Measurements from ENCODE around the gene KIR3DL1. TPM values are rescaled to one million over a fixed set of nuclear protein-coding genes. Genes with fewer than 3 reads are reported as not detected.
"Not testable (repeated sequence)": the region's sequence is repeated elsewhere in the genome, so short reads cannot be mapped to it uniquely, and the experiment has no call there.

The KIR3DL1 gene
- total RNA-seq, 2 donors from 2014 or later, result 0.18 to 0.23 TPM

- Mint-ChIP-seq H3K27ac (no peak within 1 kb of the TSS), H3K36me3 (peaks cover 0 to 6% of the 10 kb centered on the region in 2 donors), H3K9me3 (peaks cover 4 to 25% of the 10 kb centered on the region in 2 donors)
- DNase-seq (ENCODE audit: low spot score in 2 of 2) (no peak), ATAC-seq (no peak)
These were observed 12.9 kb upstream of the KIR3DL1 start, which contains the start of gene KIR2DL4 for GRCh38 chr19:54803410-54803809. KIR2DL4 (plus strand) TSS chr19:54803610; CDS start chr19:54803652, 42 bp downstream.

GRCh38 chr19:54804101-54804500 lies 12.2 kb upstream of the KIR3DL1 start:
- H3K9me3 Mint-ChIP-seq, result peaks cover 4 to 25% of the 10 kb centered on the region in 2 donors
- no peak for DNase-seq (ENCODE audit: low spot score in 2 of 2)
- no peak for ATAC-seq
- no peak overlapping the region for H3K27ac Mint-ChIP-seq
- H3K36me3 Mint-ChIP-seq, result peaks cover 0 to 3% of the 10 kb centered on the region in 2 donors

GRCh38 chr19:54804571-54804970 lies 11.7 kb upstream of the KIR3DL1 start:
- ATAC-seq (no peak), DNase-seq (ENCODE audit: low spot score in 2 of 2) (no peak)
- H3K27ac Mint-ChIP-seq, result no peak overlapping the region
- H3K36me3 Mint-ChIP-seq, result no peaks in the 10 kb centered on the region
- H3K9me3 Mint-ChIP-seq, result peaks cover 5 to 23% of the 10 kb centered on the region in 2 donors

GRCh38 chr19:54805665-54806515 lies 10.4 kb upstream of the KIR3DL1 start:
- no peaks in the 10 kb centered on the region for H3K36me3 Mint-ChIP-seq
- H3K27ac Mint-ChIP-seq, result no peak overlapping the region
- no peak for DNase-seq (ENCODE audit: low spot score in 2 of 2)
- H3K9me3 Mint-ChIP-seq, result peaks cover 7 to 32% of the 10 kb centered on the region in 2 donors
- ATAC-seq, result no peak

GRCh38 chr19:54806516-54806838 lies 9.8 kb upstream of the KIR3DL1 start:
- peaks cover 3 to 30% of the 10 kb centered on the region in 2 donors for H3K9me3 Mint-ChIP-seq
- no peaks in the 10 kb centered on the region for H3K36me3 Mint-ChIP-seq
- no peak for DNase-seq (ENCODE audit: low spot score in 2 of 2)
- no peak for ATAC-seq
- no peak overlapping the region for H3K27ac Mint-ChIP-seq

GRCh38 chr19:54814571-54814970 lies 1.7 kb upstream of the KIR3DL1 start:
- ATAC-seq; H3K27ac Mint-ChIP-seq; DNase-seq (ENCODE audit: low spot score in 2 of 2); H3K36me3 Mint-ChIP-seq: not testable (repeated sequence)
- peaks cover 9 to 20% of the 10 kb centered on the region in 2 donors for H3K9me3 Mint-ChIP-seq

- Mint-ChIP-seq H3K27ac (no peak overlapping the region), H3K36me3 (no peaks in the 10 kb centered on the region), H3K9me3 (no peaks in the 10 kb centered on the region)
- DNase-seq (ENCODE audit: low spot score in 2 of 2), result no peak
- no peak for ATAC-seq
These were observed 1.6 kb downstream of the KIR3DL1 start for GRCh38 chr19:54817670-54818536.

- not testable (repeated sequence) for H3K9me3 Mint-ChIP-seq; ATAC-seq; H3K36me3 Mint-ChIP-seq; H3K27ac Mint-ChIP-seq; DNase-seq (ENCODE audit: low spot score in 2 of 2)
These were observed 8.1 kb downstream of the KIR3DL1 start for GRCh38 chr19:54824416-54824815.

- DNase-seq (ENCODE audit: low spot score in 2 of 2); H3K36me3 Mint-ChIP-seq; H3K9me3 Mint-ChIP-seq; ATAC-seq; H3K27ac Mint-ChIP-seq: not testable (repeated sequence)
These were observed 9.1 kb downstream of the KIR3DL1 start for GRCh38 chr19:54825326-54825725.

GRCh38 chr19:54828064-54828463 lies 11.8 kb downstream of the KIR3DL1 start:
- not testable (repeated sequence) for H3K9me3 Mint-ChIP-seq; H3K36me3 Mint-ChIP-seq; DNase-seq (ENCODE audit: low spot score in 2 of 2); ATAC-seq; H3K27ac Mint-ChIP-seq

GRCh38 chr19:54832496-54832895 lies 16.2 kb downstream of the KIR3DL1 start, which contains the start of gene KIR2DS4:
KIR2DS4 (plus strand) TSS chr19:54832676.
- not testable (repeated sequence) for H3K9me3 Mint-ChIP-seq; H3K36me3 Mint-ChIP-seq; H3K27ac Mint-ChIP-seq; DNase-seq (ENCODE audit: low spot score in 2 of 2); ATAC-seq

GRCh38 chr19:54835126-54835525 lies 18.9 kb downstream of the KIR3DL1 start:
- not testable (repeated sequence) for ATAC-seq; H3K27ac Mint-ChIP-seq; H3K9me3 Mint-ChIP-seq; DNase-seq (ENCODE audit: low spot score in 2 of 2); H3K36me3 Mint-ChIP-seq

GRCh38 chr19:54837522-54837921 lies 21.3 kb downstream of the KIR3DL1 start:
- DNase-seq (ENCODE audit: low spot score in 2 of 2); ATAC-seq; H3K9me3 Mint-ChIP-seq; H3K27ac Mint-ChIP-seq; H3K36me3 Mint-ChIP-seq: not testable (repeated sequence)

- H3K9me3 Mint-ChIP-seq, result peaks cover 8 to 16% of the 10 kb centered on the region in 2 donors
- not testable (repeated sequence) for DNase-seq (ENCODE audit: low spot score in 2 of 2); ATAC-seq; H3K36me3 Mint-ChIP-seq; H3K27ac Mint-ChIP-seq
These were observed 26.9 kb downstream of the KIR3DL1 start for GRCh38 chr19:54843171-54843570.

GRCh38 chr19:54850061-54850640 lies 33.9 kb downstream of the KIR3DL1 start, which contains the start of gene KIR3DL2:
KIR3DL2 (plus strand) TSS chr19:54850443; CDS start chr19:54850476, 33 bp downstream.
- DNase-seq (ENCODE audit: low spot score in 2 of 2); ATAC-seq; H3K27ac Mint-ChIP-seq; H3K36me3 Mint-ChIP-seq: not testable (repeated sequence)
- peaks cover 8 to 16% of the 10 kb centered on the region in 2 donors for H3K9me3 Mint-ChIP-seq

- ATAC-seq, result no peak
- H3K27ac Mint-ChIP-seq, result no peak overlapping the region
- peaks cover 8 to 16% of the 10 kb centered on the region in 2 donors for H3K9me3 Mint-ChIP-seq
- peaks cover 0 to 5% of the 10 kb centered on the region in 2 donors for H3K36me3 Mint-ChIP-seq
- no peak for DNase-seq (ENCODE audit: low spot score in 2 of 2)
These were observed 34.7 kb downstream of the KIR3DL1 start for GRCh38 chr19:54850930-54851329.
